GM18502 (cell line): ENCODE measurements around the gene IFT43.

Experiments used
- ATAC-seq: cut with Tn5 transposase; IDR thresholded peaks from one replicate; pipeline ENCODE4 v1.9.1; 2021; ENCODE audit warnings: mild to moderate bottlenecking; ENCODE audit not compliant: unreplicated experiment, poor library complexity

IFT43 gene

DNA sequence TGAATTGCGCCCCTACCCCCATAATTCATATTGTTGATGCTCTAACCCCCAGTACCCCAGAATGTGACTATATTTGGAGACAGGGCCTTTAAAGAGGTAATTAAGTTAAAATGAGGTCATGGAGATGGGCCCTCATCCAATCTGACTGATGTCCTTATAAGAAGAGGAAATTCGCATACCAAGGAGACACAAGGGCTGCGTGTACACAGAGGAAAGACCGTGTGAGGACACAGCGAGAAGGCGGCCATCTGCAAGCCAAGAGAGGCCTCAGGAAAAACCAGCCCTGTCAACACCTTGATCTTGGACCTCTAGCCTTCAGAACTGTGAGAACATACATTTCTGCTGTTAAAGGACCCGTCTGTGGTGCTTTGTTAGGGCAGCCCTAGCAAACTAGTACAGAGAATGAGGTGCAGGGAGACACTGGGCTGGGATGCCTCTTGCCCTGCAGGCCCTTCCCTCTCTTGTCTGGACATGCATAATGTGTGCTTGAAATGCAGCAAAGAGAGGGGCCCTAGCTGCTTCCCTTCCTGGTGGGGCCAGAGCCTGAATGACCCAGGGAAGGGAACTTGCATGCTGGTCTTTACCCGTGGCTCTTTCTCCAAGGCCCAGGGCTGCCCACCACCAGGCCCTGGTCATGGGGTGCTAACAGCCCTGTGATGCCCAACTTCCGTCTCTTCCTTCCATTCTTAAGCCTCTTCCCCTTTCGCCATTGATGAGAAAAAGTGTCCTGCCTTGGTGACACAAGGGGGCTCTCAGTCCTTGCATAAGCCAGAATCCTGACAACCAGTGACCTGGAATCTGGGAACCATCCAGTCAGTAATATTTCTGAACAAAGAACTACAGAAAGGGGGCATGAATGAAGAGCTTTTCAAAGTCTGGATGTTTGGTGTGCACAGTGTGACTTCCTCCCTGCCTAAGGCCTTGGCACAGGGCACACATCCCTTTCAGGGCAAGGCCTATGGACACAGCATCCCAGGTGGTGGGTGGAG, 116.1 kb downstream of the IFT43 start:
- ATAC-seq, result no peak

DNA sequence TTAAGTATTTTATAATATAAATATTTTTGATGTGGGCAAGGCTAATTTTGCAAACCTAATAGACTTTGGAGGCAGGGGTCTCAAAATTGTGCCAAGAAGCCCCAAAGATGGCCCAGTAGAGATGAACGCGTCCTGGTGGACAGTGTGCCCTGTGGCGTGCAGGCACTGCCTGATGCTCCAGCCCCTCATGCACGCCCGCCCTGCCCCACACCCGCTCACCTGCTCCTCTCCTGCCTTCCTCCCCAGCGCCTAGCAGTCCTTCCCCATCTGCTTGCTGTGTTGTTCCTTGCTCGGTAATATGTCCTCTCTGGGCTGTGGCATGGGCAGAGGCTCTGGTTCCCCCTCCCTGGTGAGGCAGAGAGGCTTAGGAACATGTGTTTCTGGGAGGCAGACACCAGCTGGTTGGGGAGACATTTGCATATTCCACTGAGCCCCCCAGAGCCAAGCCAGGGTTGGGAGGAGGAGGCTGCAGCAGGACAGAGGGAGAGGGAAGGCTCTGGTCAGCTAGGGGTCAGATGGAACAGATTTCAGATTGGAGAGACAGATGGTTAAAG, 119.3 kb downstream of the IFT43 start:
- no peak for ATAC-seq

DNA sequence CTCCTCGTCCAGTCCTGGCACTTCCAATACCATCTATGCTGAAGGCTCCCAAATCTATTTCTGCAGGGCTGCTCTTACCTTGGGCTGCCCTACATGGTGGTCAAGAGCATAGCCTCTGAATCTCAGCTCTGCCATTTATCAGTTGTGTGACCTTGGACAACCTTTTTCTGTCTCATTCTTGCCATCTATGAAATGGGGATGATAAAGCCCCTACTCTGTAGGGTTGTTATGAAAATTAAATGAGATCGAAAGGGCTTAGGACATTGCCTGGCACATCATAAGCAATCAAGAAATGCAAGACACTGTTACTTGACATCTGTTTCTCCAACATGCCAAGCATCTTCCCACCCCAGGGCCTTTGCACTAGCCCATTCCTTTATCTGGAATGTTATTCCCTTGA, 120.6 kb downstream of the IFT43 start:
- ATAC-seq, result no peak

DNA sequence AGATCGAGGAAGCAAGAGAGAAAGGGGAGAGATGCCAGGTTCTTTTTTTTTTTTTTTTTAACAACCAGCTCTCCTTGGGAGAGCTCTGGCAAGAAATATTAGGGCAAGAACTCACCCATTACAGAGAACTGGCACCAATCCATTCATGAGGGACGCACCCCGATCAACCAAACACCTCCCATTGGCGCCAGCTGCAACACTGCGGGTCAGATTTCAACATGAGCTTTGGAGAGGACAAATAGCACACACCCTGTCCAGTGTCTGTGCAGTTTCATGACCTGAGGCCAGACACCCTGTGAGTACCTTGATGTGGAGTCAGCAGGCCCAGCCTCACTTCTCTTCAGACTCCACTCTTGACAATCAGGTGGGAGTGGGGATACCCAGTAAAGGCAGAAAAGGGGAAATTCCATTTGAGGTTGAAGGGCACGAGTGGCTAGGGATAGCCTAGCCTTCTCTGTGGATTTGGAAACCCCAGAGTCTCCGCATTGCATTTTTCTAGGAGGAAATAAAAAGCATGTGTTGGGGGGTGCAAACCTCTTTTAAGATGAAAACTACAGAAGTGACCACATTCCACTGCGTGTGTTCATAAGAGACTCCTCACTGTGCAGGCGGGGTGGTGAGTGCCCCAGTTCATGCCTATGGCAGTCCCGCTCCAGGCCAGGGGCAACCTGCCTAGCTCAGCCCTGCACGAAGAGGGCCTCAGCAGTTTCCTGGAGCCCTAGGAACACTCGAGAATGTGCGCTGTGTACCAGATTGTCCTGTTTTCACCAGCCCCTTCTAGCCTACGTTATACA, 123.7 kb downstream of the IFT43 start:
- ATAC-seq, result no peak

DNA sequence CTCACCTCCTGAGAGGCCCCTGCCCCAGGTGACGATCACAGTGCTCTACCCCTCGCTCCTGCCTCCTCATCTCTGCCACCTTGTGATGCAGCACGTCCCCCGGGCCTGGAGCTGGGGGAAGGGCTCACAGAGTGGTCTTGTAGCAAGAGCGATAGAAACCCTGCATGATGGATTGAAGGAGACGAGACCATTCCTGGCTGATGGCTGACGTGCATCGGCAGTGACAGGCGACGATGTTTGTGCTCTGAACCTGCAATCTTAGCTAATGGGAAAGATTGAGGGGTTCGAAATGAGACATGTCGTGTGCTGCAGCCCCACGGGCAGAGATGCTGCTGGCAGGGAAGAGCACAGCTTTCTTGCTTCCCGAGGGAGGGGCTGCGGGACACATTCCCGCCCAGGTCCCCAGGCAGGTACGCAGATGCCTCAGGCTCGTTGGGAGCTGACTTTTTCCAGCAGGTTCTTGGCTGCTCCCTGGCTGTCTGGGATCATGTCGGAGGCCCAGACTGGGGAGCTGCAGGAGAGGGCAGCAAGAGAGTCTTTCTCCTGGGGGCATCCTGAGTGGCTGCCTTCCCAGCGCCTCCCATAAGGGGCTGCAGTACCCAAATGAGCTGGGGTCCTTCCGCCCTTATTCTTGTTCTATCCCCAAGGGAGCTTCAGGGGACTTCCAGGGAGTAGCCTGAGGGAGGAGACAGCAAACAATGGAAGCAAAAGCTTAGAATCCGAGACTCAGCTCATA, 127.5 kb downstream of the IFT43 start:
- ATAC-seq, result no peak

DNA sequence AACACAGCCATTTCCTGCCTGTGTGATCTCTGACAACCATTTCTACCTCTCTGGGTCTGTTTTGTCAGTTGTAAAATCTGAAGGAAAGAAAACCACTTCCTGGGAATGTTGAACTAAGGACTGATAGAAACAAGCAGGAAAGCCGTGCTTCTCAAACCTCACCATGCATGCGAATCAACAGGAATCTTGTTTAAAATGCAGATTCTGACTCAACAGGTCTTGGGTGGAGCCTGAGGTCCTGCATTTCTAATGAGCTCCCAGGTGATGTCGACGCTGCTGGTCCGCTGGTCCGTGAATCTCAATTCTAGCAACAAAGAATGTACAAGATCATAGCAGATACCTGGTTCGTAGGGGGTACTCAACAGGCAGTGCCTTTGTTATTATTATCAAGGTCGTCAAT, 128.1 kb downstream of the IFT43 start:
- ATAC-seq, result no peak

DNA sequence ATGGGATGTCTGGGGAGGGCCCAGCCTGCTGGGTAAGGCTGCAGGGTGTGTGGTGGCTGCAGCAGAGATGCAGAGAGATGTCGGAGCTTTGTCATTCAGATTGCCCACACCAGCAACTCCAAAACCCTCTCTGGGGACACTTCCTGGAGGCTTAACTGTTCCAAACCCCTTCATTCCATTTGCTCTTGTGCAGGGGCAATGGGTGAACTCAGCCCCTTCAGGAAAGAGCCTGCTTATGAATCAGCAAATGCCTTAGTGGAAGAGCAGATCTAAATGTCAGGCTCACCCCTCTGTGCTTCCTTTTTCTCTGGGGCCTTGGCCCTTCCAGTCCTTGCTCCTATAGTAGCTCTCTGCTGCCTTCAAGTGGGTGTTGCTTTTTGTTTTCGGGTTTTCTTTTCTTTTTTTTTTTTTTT, 129.5 kb downstream of the IFT43 start:
- ATAC-seq, result no peak

DNA sequence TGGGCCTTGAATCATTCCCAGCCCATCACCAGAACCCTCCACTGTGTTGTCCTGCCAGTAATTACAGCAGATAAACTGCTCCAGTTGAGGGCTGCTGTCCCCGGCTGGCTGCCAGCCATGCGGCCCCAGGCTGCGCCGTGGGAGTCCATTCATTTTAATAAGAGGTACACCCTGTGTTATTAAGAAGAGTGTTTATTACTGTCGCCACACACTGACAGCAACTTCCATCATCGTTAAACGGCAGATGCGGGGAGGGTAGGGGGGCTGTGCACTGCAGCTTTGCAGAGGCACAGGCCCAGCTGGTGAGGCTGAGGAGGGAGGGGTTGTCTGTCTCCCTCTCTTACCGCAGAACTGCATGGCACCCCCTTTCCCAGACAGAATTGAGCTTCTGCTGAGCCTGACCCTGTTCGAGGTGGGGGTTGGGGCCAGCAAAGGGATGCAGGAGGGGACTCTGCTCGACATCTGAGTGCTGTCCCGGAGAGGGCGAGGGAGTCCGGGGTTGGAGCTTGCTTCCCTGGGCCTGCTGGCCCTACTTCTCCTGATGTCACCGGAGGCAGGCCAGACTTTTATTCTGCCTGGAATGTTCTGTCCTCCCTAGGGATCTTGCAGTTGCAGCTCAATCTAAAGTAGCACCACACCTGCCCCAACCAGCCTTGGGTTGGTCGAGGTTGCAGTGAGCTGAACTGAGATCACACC, 132.4 kb downstream of the IFT43 start:
- no peak for ATAC-seq

DNA sequence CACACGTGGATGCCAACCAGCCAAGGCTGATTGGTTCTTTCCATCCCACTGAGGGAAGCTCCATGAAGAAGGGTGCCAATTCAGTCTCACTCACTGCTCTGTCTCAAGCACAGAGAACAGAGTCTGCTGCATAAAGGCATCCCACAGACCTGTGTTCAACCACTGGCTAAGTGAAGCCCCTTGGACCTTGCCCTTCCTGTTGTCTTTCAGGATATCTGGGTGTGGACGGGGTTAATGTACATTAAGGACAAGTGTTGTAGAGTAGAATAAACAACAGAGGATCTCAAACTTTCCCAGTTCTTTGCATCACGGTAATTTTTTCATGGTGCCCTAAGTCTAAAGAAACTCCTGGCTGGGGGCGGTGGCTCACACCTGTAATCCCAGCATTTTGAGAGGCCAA, 133.0 kb downstream of the IFT43 start:
- ATAC-seq, result no peak

DNA sequence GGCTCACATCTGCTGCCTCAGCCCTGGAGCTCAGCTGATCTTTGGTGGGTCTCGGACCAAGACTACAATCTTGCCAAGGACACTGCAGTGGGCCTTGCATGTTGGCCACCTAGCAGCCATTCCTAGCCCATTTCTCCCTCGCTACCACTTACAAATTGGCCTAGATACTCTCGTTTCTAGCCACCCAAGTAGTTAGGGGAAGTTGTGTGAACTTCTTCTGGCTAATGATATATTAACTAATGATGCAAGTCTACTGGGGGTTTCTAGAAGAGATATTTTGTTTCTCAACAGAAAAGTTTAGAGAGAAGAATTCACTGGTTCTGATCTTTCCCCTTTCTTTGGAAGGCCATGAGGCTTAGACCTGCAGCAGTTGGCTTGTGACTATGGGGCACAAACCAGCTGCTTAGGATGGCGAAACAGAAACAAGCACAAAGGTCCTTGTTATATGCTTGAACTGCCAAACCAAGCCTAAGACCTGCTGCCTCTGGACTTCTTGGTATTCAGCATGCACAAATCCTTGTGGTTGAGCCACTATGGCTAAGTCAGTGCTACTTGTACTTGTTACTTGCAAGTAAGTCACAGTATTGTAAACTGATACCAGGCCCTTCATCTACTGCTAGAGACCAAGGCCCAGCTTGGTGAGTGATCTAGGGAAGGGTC, 135.7 kb downstream of the IFT43 start:
- ATAC-seq, result no peak

DNA sequence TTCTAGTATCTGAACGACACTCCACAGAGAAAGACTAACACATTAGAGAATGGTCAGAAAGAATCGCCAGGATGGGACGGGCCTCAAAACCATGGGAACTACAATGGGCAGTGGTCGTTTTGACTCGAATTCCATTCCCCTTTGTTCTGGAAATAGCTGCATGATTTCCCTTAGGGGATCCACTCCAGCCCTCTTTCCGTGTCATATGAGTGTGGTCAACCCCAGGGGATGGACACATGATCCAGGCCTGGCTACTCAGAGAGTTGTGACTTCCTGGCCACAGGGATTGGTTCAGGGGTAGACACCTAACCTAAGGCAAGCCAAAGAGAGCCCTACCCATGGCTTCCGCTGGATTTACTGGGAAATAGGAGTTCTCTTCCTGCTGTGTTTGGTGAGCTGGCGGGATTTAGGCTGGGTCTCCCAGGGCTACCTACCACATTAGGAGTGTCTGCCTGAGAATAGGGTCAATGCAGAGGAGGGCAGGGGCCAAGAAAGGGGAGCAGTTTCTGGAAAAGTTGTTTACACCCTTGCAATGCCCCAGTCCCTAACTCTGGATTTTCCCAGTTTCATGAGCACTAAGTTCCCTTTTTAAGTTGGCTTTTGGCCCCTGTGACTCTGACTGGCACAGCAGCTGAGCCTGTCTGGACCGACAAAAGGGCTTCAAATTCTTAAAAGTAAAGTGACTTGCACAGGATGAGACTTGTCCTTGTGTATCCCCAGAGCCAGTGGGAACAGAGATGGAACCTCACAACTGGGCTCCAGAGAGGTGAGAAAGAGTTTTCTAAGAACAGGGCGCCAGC, 138.1 kb downstream of the IFT43 start:
- no peak for ATAC-seq

DNA sequence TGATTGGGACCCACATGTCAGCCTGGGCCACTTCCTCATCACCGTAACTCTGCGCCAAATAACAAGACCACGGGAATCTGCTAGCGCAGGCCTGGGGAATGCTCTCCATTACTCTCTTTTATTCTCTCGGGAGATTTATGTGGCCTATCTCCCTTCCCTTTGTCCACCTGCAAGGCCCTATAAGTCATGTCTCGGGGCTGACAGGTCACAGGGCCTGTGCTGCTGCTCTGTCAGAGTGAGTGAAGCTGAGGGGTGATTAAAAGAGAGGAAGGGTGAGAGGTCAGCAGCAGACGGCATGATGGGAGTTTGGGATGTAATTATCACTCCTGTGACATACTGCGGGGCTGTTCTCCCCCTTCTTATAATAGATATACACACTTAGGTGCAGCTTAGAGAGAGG, 139.9 kb downstream of the IFT43 start:
- ATAC-seq, result no peak

DNA sequence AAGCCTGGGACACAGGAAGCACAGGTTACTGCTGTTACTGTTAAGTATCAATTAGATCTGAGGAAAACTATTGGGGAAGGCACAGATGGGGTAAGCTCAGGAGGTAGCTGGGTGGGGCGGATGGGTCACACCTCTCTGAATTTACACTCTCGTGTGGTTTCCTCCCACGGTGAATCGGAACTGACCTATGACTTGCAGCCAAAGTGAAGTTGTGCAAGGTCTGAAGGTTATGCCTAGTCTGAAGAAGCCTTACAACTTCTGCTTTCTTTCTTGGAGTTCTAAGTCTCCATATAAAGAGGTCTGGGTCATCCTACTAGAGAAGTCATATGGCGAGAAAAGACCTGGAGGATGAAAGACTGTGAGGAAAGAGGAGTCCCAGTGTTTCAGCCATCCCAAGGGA, 140.5 kb downstream of the IFT43 start:
- no peak for ATAC-seq

DNA sequence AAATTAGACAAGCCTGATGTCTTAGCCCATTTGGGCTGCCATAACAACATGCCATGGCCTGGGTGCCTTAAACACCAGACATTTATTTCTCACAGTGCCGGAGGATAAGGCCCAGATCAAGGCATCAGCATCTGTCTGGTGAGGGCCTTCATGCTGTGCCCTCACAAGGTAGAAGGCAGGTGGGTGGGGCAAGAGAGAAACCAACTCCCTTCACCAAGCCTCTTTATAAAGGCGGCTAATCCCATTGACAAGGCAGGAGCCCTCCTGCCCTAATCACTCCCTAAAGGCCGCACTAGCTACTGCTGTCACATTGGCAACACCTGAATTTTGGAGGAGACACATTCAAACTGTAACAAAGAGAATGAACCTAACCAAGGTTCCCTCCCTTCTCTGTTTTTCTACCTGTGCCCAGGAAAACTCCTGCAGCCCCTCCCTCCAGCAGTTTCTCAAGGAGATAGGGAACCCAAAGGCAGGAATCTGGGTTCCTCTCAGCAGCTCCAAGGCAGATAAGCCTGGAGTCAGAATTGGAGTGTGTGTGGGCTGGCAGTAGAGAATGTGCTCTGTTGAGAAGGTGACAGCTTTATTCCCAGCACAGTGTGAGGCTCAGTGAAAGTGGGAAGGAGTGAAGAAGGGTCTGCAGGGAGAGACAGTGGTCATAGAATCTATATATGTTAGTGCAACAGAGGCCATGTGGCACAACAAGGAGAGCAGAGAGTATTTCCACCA, 144.5 kb downstream of the IFT43 start:
- no peak for ATAC-seq

DNA sequence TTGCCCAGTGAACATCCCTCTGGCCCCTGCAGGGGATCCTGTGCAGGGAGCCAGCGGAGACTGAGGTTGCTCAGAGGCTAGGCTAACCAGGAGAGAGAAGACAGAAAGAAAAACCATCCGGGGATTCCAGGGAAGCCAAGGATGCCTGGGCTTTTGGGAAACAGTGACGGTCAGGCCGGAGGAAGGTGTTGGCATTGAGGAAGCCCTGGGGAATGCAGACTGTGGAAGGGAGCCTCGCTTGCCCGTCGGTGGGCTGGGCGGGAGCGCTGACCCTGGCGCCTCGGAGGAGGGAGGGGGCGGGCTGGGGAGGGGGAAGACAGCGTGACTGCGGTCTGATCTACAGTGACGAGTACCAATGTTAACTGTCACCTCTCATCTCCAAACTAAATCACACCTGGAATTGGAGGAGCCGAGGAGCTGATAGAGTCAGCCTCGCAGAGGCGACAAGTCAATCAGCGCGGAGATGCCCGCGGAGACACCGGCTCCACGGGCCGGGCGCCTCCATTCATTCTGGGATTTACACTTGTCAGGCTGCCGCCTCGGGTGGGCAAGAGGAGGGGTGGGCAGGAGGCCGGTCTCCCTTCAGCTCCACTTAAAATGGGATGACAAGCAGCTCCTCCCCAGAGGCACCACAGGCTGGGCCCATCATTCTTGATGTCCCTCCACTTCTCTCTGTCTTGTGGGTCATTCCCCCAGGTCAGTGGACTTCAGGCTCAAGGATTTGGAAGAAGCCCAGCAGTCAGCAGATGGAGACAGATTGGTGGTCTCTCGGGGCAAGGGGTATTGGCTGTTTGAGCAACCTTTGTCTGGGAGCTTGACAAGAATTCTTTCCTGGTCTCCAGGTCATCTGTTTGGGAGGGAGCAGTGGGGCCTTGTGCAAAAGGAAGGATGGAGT, 145.8 kb downstream of the IFT43 start:
- no peak for ATAC-seq

DNA sequence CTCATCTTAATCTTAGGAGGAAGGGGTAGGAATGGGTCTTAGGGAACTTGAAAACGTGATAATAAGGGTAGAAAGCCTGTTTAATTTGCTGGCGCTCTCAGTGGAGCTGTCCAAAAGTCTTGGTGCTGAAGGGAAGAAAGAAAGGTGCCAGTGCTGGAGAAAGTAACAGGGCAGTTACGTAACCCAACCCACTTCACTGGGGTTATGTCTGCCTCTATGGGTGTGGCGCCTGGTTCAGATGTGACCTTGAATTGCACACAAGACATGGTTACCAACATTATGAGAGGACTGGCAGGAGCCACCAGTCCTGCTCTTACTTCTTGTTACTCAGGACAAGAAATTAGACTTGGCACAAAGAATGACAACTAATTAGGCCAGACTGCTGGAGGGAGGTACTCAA, 147.5 kb downstream of the IFT43 start:
- ATAC-seq, result no peak
